GM23338 (cell line): ENCODE results near the gene TRIAP1. TPM values are rescaled to one million over a fixed set of nuclear protein-coding genes. Genes with fewer than 3 reads are reported as not detected.

Experiments
- ATAC-seq: fragments of 200-7000 bp; cut with Tn5 transposase; 3 replicates; pipeline ENCODE4 v1.9.1; 2020
- DNase-seq: peaks from one replicate; pipeline ENCODE4 v3.0.0-alpha.2; 2015; ENCODE audit warnings: low spot score
- H2AFZ ChIP-seq: fragments of 200-600 bp; sonication (generic); 2 replicates; pipeline ENCODE4 v1.8.0; 2016; ENCODE audit warnings: antibody characterized with exemption, mild to moderate bottlenecking, moderate library complexity
- H3F3A ChIP-seq: fragments of 200-600 bp; sonication (generic); replicated peaks from 2 replicates; pipeline ENCODE4 v1.8.0; 2017; ENCODE audit warnings: antibody characterized with exemption, mixed run types, low read depth
- H3K27ac ChIP-seq: fragments of 200-600 bp; sonication (generic); 2 replicates; pipeline ENCODE4 v1.6.1; 2016; ENCODE audit warnings: low read depth
- H3K27me3 ChIP-seq: fragments of 200-600 bp; sonication (generic); 2 replicates; pipeline ENCODE4 v1.8.0; 2016; ENCODE audit warnings: mild to moderate bottlenecking, mixed run types, moderate library complexity; ENCODE audit not compliant: insufficient read depth
- H3K36me3 ChIP-seq: fragments of 200-600 bp; sonication (generic); 2 replicates; pipeline ENCODE4 v1.8.0; 2016; ENCODE audit warnings: mild to moderate bottlenecking; ENCODE audit not compliant: insufficient read depth
- H3K4me1 ChIP-seq: fragments of 200-600 bp; sonication (generic); 2 replicates; pipeline ENCODE4 v1.8.0; 2016; ENCODE audit warnings: mild to moderate bottlenecking, moderate library complexity; ENCODE audit not compliant: insufficient read depth
- H3K4me2 ChIP-seq: fragments of 200-600 bp; sonication (generic); 2 replicates; pipeline ENCODE4 v1.7.1; 2017; ENCODE audit warnings: mixed run types
- H3K4me3 ChIP-seq: fragments of 200-600 bp; sonication (generic); 2 replicates; pipeline ENCODE4 v1.6.1; 2016; ENCODE audit warnings: mixed run types
- H3K79me2 ChIP-seq: fragments of 200-600 bp; sonication (generic); replicated peaks from 2 replicates; pipeline ENCODE4 v1.8.0; 2017; ENCODE audit warnings: mild to moderate bottlenecking; ENCODE audit not compliant: insufficient read depth
- H3K9me2 ChIP-seq: fragments of 200-600 bp; sonication (generic); 2 replicates; pipeline ENCODE4 v1.8.0; 2017; ENCODE audit not compliant: insufficient read depth
- H4K20me1 ChIP-seq: fragments of 200-600 bp; sonication (generic); replicated peaks from 2 replicates; pipeline ENCODE4 v1.8.0; 2017; ENCODE audit warnings: mild to moderate bottlenecking; ENCODE audit not compliant: insufficient read depth
- H3K27ac Mint-ChIP-seq: 2 replicates; pipeline ENCODE4 v1.8.0; 2020; ENCODE audit warnings: inconsistent platforms, mild to moderate bottlenecking, moderate library complexity, mixed read lengths
- H3K27me3 Mint-ChIP-seq: 3 replicates; pipeline ENCODE4 v1.8.0; 2022; ENCODE audit warnings: low read depth, mild to moderate bottlenecking, moderate library complexity, mixed read lengths, inconsistent platforms; ENCODE audit not compliant: insufficient read depth, poor library complexity
- H3K36me3 Mint-ChIP-seq: 3 replicates; pipeline ENCODE4 v1.8.0; 2021; ENCODE audit warnings: low read depth, mild to moderate bottlenecking, inconsistent platforms, moderate library complexity, mixed read lengths
- H3K4me1 Mint-ChIP-seq: 3 replicates; pipeline ENCODE4 v1.8.0; 2020; ENCODE audit warnings: mild to moderate bottlenecking, inconsistent platforms, mixed read lengths
- H3K4me3 Mint-ChIP-seq: 3 replicates; pipeline ENCODE4 v1.8.0; 2021; ENCODE audit warnings: moderate library complexity, mild to moderate bottlenecking, inconsistent platforms, mixed read lengths
- H3K9me3 Mint-ChIP-seq: 3 replicates; pipeline ENCODE4 v1.8.0; 2020; ENCODE audit warnings: moderate library complexity, mild to moderate bottlenecking, inconsistent platforms, mixed read lengths
- CREB1 ChIP-seq: fragments of 250-450 bp; sonication (Bioruptor Pico); IDR thresholded peaks from 2 replicates; pipeline ENCODE4 v1.5.0; 2020; ENCODE audit warnings: low read depth, mild to moderate bottlenecking, moderate library complexity
- EZH2 ChIP-seq: fragments of 200-600 bp; sonication (generic); IDR thresholded peaks from one replicate; pipeline ENCODE4 v1.8.0; 2017; ENCODE audit warnings: antibody characterized with exemption, mild to moderate bottlenecking, low read depth; ENCODE audit not compliant: unreplicated experiment
- EZH2phosphoT487 ChIP-seq: fragments of 200-600 bp; sonication (generic); IDR thresholded peaks from one replicate; pipeline ENCODE4 v1.8.1; 2018; ENCODE audit warnings: antibody characterized with exemption; ENCODE audit not compliant: unreplicated experiment
- JUNB ChIP-seq: IDR thresholded peaks from one replicate; pipeline ENCODE4 v1.6.1; 2016; ENCODE audit warnings: antibody characterized with exemption; ENCODE audit not compliant: unreplicated experiment
- NANOG ChIP-seq: IDR thresholded peaks from 2 replicates; pipeline ENCODE4 v1.6.1; 2016; ENCODE audit warnings: antibody characterized with exemption, borderline replicate concordance
- POLR2AphosphoS5 ChIP-seq: IDR thresholded peaks from 2 replicates; pipeline ENCODE4 v1.6.1; 2016; ENCODE audit warnings: antibody characterized with exemption, low read depth
- STAT1 ChIP-seq: IDR thresholded peaks from one replicate; pipeline ENCODE4 v1.6.1; 2016; ENCODE audit warnings: antibody characterized with exemption; ENCODE audit not compliant: unreplicated experiment
- ZNF114 ChIP-seq: fragments of 250-450 bp; sonication (Bioruptor Pico); IDR thresholded peaks from 2 replicates; pipeline ENCODE4 v1.5.0; 2020; ENCODE audit warnings: mild to moderate bottlenecking, moderate library complexity
- ZNF331 ChIP-seq: fragments of 250-450 bp; sonication (Bioruptor Pico); IDR thresholded peaks from 2 replicates; pipeline ENCODE4 v1.5.0; 2020; ENCODE audit warnings: low read depth, mild to moderate bottlenecking, moderate library complexity
- polyA plus RNA-seq: library from polyadenylated mRNA; unstranded; fragments of >200 nt; fragmentation: Nextera tagmentation; extraction: Ambion mirVana; gene quantifications from 2 replicates; pipeline ENCODE4 v1.2.1, GENCODE V29; 2016
- total RNA-seq: library from RNA; depleted of rRNA; stranded (reverse); fragments of >200 nt; shearing (Covaris generic); gene quantifications from 2 replicates; pipeline ENCODE4 v1.2.3, GENCODE V29; 2014
- TF ChIP-seq, protein P1 (sequence below): IDR thresholded peaks from one replicate; pipeline ENCODE4 v1.6.1; 2018; ENCODE audit warnings: antibody characterized with exemption; ENCODE audit not compliant: unreplicated experiment
- TF ChIP-seq, protein P2 (sequence below), 2 experiments: fragments of 200-600 bp in 1 of 2; sonication (generic) in 1 of 2; conservative IDR thresholded peaks; 2 replicates each; pipeline versions ENCODE4 v1.5.1 to v1.6.1; 2016 to 2017; ENCODE audit warnings: antibody characterized with exemption in 2 of 2, low read depth in 2 of 2, mild to moderate bottlenecking in 2 of 2, moderate library complexity in 1 of 2
- TF ChIP-seq, protein P3 (sequence below): fragments of 250-450 bp; sonication (Bioruptor Pico); IDR thresholded peaks from 2 replicates; pipeline ENCODE4 v1.5.0; 2020; ENCODE audit warnings: mild to moderate bottlenecking, moderate library complexity
- TF ChIP-seq, protein P4 (sequence below): IDR thresholded peaks from 2 replicates; pipeline ENCODE4 v1.6.1; 2016; ENCODE audit warnings: antibody characterized with exemption

The TRIAP1 gene
- total and polyA plus RNA-seq, 2 experiments from 2014 or later, result 53.4 to 94.2 TPM

DNA sequence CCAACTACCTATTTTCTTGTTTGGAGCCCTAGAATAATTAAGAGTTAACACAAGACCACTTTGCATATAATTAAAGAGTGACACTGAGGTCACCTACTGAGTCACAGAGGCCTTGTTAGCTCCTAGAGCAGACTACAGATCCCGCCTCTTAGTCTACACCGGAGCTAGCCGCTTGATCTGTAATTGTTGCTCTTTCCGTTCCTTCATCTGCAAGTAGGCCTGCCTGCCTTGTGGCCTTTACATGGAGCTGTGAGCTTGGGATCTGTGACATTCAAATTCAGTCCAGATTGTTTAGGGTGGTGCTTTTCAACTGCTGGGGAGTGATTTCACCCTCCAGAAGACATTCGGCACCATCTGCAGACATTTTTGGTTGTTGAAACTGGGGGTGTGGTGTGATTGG, 44.1 kb upstream of the TRIAP1 start:
- H3K9me2 ChIP-seq, result no peaks in the 10 kb centered on the region
- H4K20me1 ChIP-seq, result no peaks in the 10 kb centered on the region
- no peak for ATAC-seq
- TF ChIP-seq EZH2phosphoT487 (no peak), ZNF114 (CRISPR knock-in tag) (no peak), EZH2 (no peak), CREB1 (CRISPR knock-in tag) (no peak), NANOG (no peak), ZNF331 (no peak), STAT1 (no peak), POLR2AphosphoS5 (no peak), JUNB (no peak)
- TF ChIP-seq, protein P1, sequence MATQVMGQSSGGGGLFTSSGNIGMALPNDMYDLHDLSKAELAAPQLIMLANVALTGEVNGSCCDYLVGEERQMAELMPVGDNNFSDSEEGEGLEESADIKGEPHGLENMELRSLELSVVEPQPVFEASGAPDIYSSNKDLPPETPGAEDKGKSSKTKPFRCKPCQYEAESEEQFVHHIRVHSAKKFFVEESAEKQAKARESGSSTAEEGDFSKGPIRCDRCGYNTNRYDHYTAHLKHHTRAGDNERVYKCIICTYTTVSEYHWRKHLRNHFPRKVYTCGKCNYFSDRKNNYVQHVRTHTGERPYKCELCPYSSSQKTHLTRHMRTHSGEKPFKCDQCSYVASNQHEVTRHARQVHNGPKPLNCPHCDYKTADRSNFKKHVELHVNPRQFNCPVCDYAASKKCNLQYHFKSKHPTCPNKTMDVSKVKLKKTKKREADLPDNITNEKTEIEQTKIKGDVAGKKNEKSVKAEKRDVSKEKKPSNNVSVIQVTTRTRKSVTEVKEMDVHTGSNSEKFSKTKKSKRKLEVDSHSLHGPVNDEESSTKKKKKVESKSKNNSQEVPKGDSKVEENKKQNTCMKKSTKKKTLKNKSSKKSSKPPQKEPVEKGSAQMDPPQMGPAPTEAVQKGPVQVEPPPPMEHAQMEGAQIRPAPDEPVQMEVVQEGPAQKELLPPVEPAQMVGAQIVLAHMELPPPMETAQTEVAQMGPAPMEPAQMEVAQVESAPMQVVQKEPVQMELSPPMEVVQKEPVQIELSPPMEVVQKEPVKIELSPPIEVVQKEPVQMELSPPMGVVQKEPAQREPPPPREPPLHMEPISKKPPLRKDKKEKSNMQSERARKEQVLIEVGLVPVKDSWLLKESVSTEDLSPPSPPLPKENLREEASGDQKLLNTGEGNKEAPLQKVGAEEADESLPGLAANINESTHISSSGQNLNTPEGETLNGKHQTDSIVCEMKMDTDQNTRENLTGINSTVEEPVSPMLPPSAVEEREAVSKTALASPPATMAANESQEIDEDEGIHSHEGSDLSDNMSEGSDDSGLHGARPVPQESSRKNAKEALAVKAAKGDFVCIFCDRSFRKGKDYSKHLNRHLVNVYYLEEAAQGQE, result no peak
- TF ChIP-seq, protein P2, sequence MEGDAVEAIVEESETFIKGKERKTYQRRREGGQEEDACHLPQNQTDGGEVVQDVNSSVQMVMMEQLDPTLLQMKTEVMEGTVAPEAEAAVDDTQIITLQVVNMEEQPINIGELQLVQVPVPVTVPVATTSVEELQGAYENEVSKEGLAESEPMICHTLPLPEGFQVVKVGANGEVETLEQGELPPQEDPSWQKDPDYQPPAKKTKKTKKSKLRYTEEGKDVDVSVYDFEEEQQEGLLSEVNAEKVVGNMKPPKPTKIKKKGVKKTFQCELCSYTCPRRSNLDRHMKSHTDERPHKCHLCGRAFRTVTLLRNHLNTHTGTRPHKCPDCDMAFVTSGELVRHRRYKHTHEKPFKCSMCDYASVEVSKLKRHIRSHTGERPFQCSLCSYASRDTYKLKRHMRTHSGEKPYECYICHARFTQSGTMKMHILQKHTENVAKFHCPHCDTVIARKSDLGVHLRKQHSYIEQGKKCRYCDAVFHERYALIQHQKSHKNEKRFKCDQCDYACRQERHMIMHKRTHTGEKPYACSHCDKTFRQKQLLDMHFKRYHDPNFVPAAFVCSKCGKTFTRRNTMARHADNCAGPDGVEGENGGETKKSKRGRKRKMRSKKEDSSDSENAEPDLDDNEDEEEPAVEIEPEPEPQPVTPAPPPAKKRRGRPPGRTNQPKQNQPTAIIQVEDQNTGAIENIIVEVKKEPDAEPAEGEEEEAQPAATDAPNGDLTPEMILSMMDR (conservative IDR thresholded peaks at IDR 0.05; ENCODE audit: low read depth in 2 of 2), result no peak
- TF ChIP-seq, protein P3, sequence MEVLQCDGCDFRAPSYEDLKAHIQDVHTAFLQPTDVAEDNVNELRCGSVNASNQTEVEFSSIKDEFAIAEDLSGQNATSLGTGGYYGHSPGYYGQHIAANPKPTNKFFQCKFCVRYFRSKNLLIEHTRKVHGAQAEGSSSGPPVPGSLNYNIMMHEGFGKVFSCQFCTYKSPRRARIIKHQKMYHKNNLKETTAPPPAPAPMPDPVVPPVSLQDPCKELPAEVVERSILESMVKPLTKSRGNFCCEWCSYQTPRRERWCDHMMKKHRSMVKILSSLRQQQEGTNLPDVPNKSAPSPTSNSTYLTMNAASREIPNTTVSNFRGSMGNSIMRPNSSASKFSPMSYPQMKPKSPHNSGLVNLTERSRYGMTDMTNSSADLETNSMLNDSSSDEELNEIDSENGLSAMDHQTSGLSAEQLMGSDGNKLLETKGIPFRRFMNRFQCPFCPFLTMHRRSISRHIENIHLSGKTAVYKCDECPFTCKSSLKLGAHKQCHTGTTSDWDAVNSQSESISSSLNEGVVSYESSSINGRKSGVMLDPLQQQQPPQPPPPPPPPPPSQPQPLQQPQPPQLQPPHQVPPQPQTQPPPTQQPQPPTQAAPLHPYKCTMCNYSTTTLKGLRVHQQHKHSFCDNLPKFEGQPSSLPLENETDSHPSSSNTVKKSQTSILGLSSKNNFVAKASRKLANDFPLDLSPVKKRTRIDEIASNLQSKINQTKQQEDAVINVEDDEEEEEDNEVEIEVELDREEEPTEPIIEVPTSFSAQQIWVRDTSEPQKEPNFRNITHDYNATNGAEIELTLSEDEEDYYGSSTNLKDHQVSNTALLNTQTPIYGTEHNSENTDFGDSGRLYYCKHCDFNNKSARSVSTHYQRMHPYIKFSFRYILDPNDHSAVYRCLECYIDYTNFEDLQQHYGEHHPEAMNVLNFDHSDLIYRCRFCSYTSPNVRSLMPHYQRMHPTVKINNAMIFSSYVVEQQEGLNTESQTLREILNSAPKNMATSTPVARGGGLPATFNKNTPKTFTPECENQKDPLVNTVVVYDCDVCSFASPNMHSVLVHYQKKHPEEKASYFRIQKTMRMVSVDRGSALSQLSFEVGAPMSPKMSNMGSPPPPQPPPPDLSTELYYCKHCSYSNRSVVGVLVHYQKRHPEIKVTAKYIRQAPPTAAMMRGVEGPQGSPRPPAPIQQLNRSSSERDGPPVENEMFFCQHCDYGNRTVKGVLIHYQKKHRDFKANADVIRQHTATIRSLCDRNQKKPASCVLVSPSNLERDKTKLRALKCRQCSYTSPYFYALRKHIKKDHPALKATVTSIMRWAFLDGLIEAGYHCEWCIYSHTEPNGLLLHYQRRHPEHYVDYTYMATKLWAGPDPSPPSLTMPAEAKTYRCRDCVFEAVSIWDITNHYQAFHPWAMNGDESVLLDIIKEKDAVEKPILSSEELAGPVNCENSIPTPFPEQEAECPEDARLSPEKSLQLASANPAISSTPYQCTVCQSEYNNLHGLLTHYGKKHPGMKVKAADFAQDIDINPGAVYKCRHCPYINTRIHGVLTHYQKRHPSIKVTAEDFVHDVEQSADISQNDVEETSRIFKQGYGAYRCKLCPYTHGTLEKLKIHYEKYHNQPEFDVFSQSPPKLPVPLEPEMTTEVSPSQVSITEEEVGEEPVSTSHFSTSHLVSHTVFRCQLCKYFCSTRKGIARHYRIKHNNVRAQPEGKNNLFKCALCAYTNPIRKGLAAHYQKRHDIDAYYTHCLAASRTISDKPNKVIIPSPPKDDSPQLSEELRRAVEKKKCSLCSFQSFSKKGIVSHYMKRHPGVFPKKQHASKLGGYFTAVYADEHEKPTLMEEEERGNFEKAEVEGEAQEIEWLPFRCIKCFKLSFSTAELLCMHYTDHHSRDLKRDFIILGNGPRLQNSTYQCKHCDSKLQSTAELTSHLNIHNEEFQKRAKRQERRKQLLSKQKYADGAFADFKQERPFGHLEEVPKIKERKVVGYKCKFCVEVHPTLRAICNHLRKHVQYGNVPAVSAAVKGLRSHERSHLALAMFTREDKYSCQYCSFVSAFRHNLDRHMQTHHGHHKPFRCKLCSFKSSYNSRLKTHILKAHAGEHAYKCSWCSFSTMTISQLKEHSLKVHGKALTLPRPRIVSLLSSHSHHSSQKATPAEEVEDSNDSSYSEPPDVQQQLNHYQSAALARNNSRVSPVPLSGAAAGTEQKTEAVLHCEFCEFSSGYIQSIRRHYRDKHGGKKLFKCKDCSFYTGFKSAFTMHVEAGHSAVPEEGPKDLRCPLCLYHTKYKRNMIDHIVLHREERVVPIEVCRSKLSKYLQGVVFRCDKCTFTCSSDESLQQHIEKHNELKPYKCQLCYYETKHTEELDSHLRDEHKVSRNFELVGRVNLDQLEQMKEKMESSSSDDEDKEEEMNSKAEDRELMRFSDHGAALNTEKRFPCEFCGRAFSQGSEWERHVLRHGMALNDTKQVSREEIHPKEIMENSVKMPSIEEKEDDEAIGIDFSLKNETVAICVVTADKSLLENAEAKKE (CRISPR knock-in tag), result no peak
- TF ChIP-seq, protein P4, sequence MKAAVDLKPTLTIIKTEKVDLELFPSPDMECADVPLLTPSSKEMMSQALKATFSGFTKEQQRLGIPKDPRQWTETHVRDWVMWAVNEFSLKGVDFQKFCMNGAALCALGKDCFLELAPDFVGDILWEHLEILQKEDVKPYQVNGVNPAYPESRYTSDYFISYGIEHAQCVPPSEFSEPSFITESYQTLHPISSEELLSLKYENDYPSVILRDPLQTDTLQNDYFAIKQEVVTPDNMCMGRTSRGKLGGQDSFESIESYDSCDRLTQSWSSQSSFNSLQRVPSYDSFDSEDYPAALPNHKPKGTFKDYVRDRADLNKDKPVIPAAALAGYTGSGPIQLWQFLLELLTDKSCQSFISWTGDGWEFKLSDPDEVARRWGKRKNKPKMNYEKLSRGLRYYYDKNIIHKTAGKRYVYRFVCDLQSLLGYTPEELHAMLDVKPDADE, result no peak
- Mint-ChIP-seq H3K27me3 (peaks cover 2% of the 10 kb centered on the region), H3K4me1 (peaks cover 3% of the 10 kb centered on the region), H3K9me3 (no peaks in the 10 kb centered on the region), H3K4me3 (no peak overlapping the region), H3K27ac (no peak overlapping the region), H3K36me3 (peaks cover 9% of the 10 kb centered on the region; the same call in 2 of the 3 replicates)
- no peak overlapping the region for H3K4me2 ChIP-seq
- H3K4me1 ChIP-seq, result peaks cover 6% of the 10 kb centered on the region; the same call in 1 of the 2 replicates
- no peak overlapping the region for H3K4me3 ChIP-seq
- H2AFZ ChIP-seq, result no peak overlapping the region
- DNase-seq, result no peak
- no peaks in the 10 kb centered on the region for H3K36me3 ChIP-seq
- H3K27ac ChIP-seq, result no peak overlapping the region
- no peaks in the 10 kb centered on the region for H3K27me3 ChIP-seq
- H3F3A ChIP-seq, result no peaks in the 10 kb centered on the region
- H3K79me2 ChIP-seq, result no peaks in the 10 kb centered on the region
